CD4-positive, alpha-beta T cell treated with Interleukin-4 for 1 hour (primary cell): ENCODE measurements around the gene TSPAN11.

Experiments
- DNase-seq, 2 donors: peaks; one replicate each; pipeline ENCODE4 v3.0.0-alpha.2; 2020 to 2022

TSPAN11 gene

GRCh38 chr12:30982413-30982812 is 55.9 kb downstream of the TSPAN11 start:
- DNase-seq = no peak

- DNase-seq = no peak
Measured at GRCh38 chr12:30985814-30986452, 59.4 kb downstream of the TSPAN11 start.

GRCh38 chr12:30988086-30988485 is 61.5 kb downstream of the TSPAN11 start:
- no peak for DNase-seq

GRCh38 chr12:30988646-30989286 is 62.2 kb downstream of the TSPAN11 start:
- DNase-seq = no peak

GRCh38 chr12:30989754-30990153 is 63.2 kb downstream of the TSPAN11 start:
- DNase-seq = no peak

GRCh38 chr12:30990316-30990715 is 63.8 kb downstream of the TSPAN11 start:
- no peak for DNase-seq

GRCh38 chr12:30990776-30991175 is 64.2 kb downstream of the TSPAN11 start:
- no peak for DNase-seq

- no peak for DNase-seq
Measured at GRCh38 chr12:30991466-30991865, 64.9 kb downstream of the TSPAN11 start.

GRCh38 chr12:30992381-30992780 is 65.8 kb downstream of the TSPAN11 start:
- no peak for DNase-seq

- no peak for DNase-seq
Measured at GRCh38 chr12:30993766-30994165, 67.2 kb downstream of the TSPAN11 start.

GRCh38 chr12:30994274-30994673 is 67.7 kb downstream of the TSPAN11 start:
- DNase-seq = no peak

GRCh38 chr12:30996255-30996654 is 69.7 kb downstream of the TSPAN11 start:
- no peak for DNase-seq

- no peak for DNase-seq
Measured at GRCh38 chr12:30996752-30997151, 70.2 kb downstream of the TSPAN11 start.

GRCh38 chr12:30997685-30998440 is 71.3 kb downstream of the TSPAN11 start:
- no peak for DNase-seq

- no peak for DNase-seq
Measured at GRCh38 chr12:30999011-30999410, 72.5 kb downstream of the TSPAN11 start.

GRCh38 chr12:30999723-31000122 is 73.2 kb downstream of the TSPAN11 start:
- DNase-seq = no peak

GRCh38 chr12:31000751-31001150 is 74.2 kb downstream of the TSPAN11 start:
- DNase-seq = no peak

- no peak for DNase-seq
Measured at GRCh38 chr12:31001581-31002360, 75.2 kb downstream of the TSPAN11 start.

- no peak for DNase-seq
Measured at GRCh38 chr12:31002361-31002725, 75.8 kb downstream of the TSPAN11 start.

- no peak for DNase-seq
Measured at GRCh38 chr12:31002999-31003398, 76.5 kb downstream of the TSPAN11 start.

- no peak for DNase-seq
Measured at GRCh38 chr12:31003861-31004640, 77.5 kb downstream of the TSPAN11 start.

- DNase-seq = no peak
Measured at GRCh38 chr12:31004666-31005065, 78.1 kb downstream of the TSPAN11 start.
